ENCODE measurements around the gene SSR3.
"Not testable (repeated sequence)": the region's sequence is repeated elsewhere in the genome, so short reads cannot be mapped to it uniquely, and the experiment has no call there.

Gene SSR3

DNA sequence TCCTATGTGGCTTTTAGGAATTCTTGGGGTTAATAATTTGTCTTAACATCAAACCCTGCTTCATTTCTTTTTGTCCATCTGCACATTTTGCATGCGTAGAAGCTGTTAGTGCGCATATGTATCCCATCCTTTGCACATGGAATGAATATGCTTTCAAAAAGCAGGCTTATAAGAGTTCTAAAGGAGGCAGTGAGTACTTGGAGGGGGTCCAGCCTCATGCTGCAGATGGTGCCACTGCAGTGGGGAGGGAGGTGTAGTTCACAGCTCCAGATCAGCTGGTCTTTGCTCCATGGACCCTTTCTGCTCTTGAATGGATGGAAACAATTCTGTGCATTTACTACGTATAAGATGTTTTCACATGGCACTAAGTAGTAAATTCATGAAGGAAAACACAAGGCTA, 20.7 kb upstream of the SSR3 start:
- Histone ChIP-seq H3K27me3 (ENCODE audit: insufficient read depth, poor library complexity, severe bottlenecking) (no peaks in the 10 kb centered on the region), H3K4me3 (replicated peaks; ENCODE audit: insufficient read depth, low read length) (no peak overlapping the region), H3K27ac (replicated peaks) (no peak overlapping the region)
- no peak for DNase-seq (ENCODE audit: low read depth in 1 of 2, low spot score in 1 of 2)
- TF ChIP-seq, protein P1, sequence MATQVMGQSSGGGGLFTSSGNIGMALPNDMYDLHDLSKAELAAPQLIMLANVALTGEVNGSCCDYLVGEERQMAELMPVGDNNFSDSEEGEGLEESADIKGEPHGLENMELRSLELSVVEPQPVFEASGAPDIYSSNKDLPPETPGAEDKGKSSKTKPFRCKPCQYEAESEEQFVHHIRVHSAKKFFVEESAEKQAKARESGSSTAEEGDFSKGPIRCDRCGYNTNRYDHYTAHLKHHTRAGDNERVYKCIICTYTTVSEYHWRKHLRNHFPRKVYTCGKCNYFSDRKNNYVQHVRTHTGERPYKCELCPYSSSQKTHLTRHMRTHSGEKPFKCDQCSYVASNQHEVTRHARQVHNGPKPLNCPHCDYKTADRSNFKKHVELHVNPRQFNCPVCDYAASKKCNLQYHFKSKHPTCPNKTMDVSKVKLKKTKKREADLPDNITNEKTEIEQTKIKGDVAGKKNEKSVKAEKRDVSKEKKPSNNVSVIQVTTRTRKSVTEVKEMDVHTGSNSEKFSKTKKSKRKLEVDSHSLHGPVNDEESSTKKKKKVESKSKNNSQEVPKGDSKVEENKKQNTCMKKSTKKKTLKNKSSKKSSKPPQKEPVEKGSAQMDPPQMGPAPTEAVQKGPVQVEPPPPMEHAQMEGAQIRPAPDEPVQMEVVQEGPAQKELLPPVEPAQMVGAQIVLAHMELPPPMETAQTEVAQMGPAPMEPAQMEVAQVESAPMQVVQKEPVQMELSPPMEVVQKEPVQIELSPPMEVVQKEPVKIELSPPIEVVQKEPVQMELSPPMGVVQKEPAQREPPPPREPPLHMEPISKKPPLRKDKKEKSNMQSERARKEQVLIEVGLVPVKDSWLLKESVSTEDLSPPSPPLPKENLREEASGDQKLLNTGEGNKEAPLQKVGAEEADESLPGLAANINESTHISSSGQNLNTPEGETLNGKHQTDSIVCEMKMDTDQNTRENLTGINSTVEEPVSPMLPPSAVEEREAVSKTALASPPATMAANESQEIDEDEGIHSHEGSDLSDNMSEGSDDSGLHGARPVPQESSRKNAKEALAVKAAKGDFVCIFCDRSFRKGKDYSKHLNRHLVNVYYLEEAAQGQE (IDR thresholded peaks at IDR 0.05; ENCODE audit: insufficient replicate concordance, low read depth), result no peak
- TF ChIP-seq SPI1 (IDR thresholded peaks at IDR 0.05; ENCODE audit: borderline replicate concordance, low read depth), result no peak
- no peak for TF ChIP-seq GABPA (IDR thresholded peaks at IDR 0.05; ENCODE audit: low read depth)
- TF ChIP-seq POLR2AphosphoS5 (IDR thresholded peaks at IDR 0.05; ENCODE audit: low read depth), result no peak
- TF ChIP-seq CTCF (IDR thresholded peaks at IDR 0.05; ENCODE audit: insufficient read depth, low read length), result no peak

DNA sequence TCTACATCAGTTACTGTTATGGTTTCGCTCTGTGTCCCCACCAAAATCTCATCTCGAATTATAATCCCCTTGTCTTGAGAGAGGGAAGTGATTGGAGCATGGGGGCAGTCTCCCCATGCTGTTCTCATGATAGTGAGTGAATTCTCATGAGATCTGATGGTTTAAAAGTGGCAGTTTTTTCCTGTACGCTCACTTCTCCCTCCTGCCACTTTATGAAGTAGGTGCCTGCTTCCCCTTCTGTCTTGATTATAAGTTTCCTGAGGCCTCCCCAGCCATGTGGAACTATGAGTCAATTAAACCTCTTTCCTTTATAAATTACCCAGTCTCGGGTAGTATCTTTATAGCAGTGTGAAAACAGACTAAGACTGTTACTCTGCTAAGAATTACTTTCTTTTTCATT, 15.0 kb upstream of the SSR3 start:
- H3K27ac ChIP-seq (replicated peaks); H3K27me3 ChIP-seq (ENCODE audit: insufficient read depth, poor library complexity, severe bottlenecking); H3K4me3 ChIP-seq (replicated peaks; ENCODE audit: insufficient read depth, low read length); DNase-seq (ENCODE audit: low read depth in 1 of 2, low spot score in 1 of 2): not testable (repeated sequence)

DNA sequence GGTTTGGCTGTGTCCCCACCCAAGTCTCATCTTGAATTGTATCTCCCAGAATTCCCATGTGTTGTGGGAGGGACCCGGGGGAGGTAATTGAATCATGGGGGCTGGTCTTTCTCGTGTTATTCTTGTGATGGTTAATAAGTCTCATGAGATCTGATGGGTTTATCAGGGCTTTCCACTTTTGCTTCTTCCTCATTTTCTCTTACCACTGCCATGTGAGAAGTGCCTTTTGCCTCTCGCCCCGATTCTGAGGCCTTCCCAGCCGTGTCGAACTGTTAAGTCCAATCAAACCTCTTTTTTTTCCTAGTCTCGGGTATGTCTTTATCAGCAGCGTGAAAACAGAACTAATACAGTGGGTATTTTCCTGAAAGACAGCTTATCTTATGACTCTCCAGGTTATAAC, 14.1 kb upstream of the SSR3 start:
- H3K27ac ChIP-seq (replicated peaks); DNase-seq (ENCODE audit: low read depth in 1 of 2, low spot score in 1 of 2); H3K4me3 ChIP-seq (replicated peaks; ENCODE audit: insufficient read depth, low read length): not testable (repeated sequence)

DNA sequence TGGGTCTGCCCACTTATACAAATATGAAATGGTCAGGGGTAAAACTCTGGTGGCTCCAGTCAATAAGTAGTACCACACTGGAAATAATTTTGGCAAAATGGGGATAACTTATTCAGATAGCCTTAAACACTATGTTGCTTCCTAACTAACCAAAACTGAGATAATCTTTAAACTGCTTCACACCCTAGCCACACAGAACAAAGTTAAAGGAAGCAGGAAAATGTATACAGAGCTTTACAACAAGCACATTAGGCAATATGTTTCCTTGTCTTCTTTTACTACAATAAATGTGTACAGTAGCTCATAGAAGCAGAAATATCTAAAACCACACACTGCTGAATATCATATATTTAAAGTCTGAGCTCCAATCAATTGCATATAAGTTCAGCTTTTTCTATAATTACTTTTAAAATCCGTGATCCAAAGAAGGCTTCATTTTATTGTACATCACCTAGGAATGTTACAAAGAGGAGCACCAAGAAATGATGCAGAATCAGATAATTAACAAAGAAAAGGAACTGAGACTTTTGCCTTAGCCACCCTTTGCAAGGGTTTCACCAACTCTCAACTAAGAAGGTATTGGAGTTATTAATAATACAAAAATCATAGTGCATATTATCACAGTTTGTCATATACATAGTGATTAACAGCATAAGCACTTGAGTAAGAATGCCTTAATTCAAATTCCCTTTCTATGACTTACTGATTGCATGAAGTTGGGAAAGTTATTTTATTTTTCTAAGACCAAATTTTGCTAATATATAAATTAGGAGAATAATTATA, 9.2 kb upstream of the SSR3 start:
- Histone ChIP-seq H3K27ac (replicated peaks) (no peak overlapping the region), H3K27me3 (ENCODE audit: insufficient read depth, poor library complexity, severe bottlenecking) (no peaks in the 10 kb centered on the region), H3K4me3 (replicated peaks; ENCODE audit: insufficient read depth, low read length) (no peak overlapping the region)
- TF ChIP-seq GABPA (IDR thresholded peaks at IDR 0.05; ENCODE audit: low read depth) (no peak), CTCF (IDR thresholded peaks at IDR 0.05; ENCODE audit: insufficient read depth, low read length) (no peak), POLR2AphosphoS5 (IDR thresholded peaks at IDR 0.05; ENCODE audit: low read depth) (no peak)
- no peak for DNase-seq (ENCODE audit: low read depth in 1 of 2, low spot score in 1 of 2)

More for the DNA sequence above, 14.1 kb upstream of the SSR3 start:
- H3K27me3 ChIP-seq (ENCODE audit: insufficient read depth, poor library complexity, severe bottlenecking), result not testable (repeated sequence)

DNA sequence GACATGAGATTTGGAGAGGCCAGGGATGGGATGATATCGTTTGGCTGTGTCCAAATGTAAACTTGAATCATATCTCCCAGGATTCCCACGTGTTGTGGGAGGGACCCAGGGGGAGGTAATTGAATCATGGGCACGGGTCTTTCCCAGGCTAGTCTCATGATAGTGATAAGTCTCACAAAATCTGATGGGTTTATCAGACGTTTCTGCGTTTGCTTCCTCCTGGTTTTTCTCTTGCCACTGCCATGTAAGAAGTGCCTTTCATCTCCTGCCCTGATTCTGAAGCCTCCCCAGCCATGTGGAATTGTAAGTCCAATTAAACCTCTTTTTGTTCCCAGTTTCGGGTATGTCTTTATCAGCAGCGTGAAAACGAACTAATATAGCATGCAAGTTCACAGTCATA, 7.6 kb upstream of the SSR3 start:
- H3K4me3 ChIP-seq (replicated peaks; ENCODE audit: insufficient read depth, low read length); H3K27ac ChIP-seq (replicated peaks); DNase-seq (ENCODE audit: low read depth in 1 of 2, low spot score in 1 of 2); H3K27me3 ChIP-seq (ENCODE audit: insufficient read depth, poor library complexity, severe bottlenecking): not testable (repeated sequence)

DNA sequence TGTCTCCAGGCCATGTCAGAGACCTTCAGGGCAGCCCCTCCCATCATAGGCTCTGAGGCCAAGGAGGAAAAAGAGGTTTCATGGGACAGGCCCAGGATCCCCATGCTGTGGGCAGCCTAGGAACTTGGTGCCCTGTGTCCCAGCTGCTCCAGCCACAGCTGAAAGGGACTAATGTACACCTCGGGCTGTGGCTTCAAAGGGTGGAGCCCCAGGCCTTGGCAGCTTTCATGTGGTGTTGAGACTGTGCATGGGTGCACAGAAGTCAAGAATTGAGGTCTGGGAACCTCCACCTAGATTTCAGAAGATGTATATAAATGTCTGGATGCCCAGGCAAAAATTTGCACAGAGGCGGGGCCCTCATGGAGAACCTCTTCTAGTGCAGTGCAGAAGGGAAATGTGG, 6.6 kb upstream of the SSR3 start:
- no peak for DNase-seq (ENCODE audit: low read depth in 1 of 2, low spot score in 1 of 2)
- no peak overlapping the region for H3K27ac ChIP-seq (replicated peaks)
- TF ChIP-seq CTCF (IDR thresholded peaks at IDR 0.05; ENCODE audit: insufficient read depth, low read length) (no peak), SPI1 (IDR thresholded peaks at IDR 0.05; ENCODE audit: borderline replicate concordance, low read depth) (no peak), GABPA (IDR thresholded peaks at IDR 0.05; ENCODE audit: low read depth) (no peak), POLR2AphosphoS5 (IDR thresholded peaks at IDR 0.05; ENCODE audit: low read depth) (no peak)
- TF ChIP-seq, protein P1 (IDR thresholded peaks at IDR 0.05; ENCODE audit: insufficient replicate concordance, low read depth), result no peak
- no peak overlapping the region for H3K4me3 ChIP-seq (replicated peaks; ENCODE audit: insufficient read depth, low read length)
- no peaks in the 10 kb centered on the region for H3K27me3 ChIP-seq (ENCODE audit: insufficient read depth, poor library complexity, severe bottlenecking)

Measured in HL-60 (cell line).